ENCODE results near the gene TMEM235.

The TMEM235 gene

GRCh38 chr17:78197147-78197832 is 34.1 kb upstream of the TMEM235 start (continued):
- TF ChIP-seq, protein P1, sequence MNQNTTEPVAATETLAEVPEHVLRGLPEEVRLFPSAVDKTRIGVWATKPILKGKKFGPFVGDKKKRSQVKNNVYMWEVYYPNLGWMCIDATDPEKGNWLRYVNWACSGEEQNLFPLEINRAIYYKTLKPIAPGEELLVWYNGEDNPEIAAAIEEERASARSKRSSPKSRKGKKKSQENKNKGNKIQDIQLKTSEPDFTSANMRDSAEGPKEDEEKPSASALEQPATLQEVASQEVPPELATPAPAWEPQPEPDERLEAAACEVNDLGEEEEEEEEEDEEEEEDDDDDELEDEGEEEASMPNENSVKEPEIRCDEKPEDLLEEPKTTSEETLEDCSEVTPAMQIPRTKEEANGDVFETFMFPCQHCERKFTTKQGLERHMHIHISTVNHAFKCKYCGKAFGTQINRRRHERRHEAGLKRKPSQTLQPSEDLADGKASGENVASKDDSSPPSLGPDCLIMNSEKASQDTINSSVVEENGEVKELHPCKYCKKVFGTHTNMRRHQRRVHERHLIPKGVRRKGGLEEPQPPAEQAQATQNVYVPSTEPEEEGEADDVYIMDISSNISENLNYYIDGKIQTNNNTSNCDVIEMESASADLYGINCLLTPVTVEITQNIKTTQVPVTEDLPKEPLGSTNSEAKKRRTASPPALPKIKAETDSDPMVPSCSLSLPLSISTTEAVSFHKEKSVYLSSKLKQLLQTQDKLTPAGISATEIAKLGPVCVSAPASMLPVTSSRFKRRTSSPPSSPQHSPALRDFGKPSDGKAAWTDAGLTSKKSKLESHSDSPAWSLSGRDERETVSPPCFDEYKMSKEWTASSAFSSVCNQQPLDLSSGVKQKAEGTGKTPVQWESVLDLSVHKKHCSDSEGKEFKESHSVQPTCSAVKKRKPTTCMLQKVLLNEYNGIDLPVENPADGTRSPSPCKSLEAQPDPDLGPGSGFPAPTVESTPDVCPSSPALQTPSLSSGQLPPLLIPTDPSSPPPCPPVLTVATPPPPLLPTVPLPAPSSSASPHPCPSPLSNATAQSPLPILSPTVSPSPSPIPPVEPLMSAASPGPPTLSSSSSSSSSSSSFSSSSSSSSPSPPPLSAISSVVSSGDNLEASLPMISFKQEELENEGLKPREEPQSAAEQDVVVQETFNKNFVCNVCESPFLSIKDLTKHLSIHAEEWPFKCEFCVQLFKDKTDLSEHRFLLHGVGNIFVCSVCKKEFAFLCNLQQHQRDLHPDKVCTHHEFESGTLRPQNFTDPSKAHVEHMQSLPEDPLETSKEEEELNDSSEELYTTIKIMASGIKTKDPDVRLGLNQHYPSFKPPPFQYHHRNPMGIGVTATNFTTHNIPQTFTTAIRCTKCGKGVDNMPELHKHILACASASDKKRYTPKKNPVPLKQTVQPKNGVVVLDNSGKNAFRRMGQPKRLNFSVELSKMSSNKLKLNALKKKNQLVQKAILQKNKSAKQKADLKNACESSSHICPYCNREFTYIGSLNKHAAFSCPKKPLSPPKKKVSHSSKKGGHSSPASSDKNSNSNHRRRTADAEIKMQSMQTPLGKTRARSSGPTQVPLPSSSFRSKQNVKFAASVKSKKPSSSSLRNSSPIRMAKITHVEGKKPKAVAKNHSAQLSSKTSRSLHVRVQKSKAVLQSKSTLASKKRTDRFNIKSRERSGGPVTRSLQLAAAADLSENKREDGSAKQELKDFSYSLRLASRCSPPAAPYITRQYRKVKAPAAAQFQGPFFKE (tag by site-specific recombination; IDR thresholded peaks at IDR 0.05; ENCODE audit: borderline replicate concordance) = no peak
- no peak for TF ChIP-seq KLF10 (tag by site-specific recombination; IDR thresholded peaks at IDR 0.05)
- no peak for TF ChIP-seq ZNF837 (tag by site-specific recombination; IDR thresholded peaks at IDR 0.05)
- peak; percentile 87 for TF ChIP-seq ZNF341 (tag by site-specific recombination; IDR thresholded peaks at IDR 0.05; ENCODE audit: low read depth)
- TF ChIP-seq ZIC2 (tag by site-specific recombination; IDR thresholded peaks at IDR 0.05) = peak; percentile 93

DNA sequence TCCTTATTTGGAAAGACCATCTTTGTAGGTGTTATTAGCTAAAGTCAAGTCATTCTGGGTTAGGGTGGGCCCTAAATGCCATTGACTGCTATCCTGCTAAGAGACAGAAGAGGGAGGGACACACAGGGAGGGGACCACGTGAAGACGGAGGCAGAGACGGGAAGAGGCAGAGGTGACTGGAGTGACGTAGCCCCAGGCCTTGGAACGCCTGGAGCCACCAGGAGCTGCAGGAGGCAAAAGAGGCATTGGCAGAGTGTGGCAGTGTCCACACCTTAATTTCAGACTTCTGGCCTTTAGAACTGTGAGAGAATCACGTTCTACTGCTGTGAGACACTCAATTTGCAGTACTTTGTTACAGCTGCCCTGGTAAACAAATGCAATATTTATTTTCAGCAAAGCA is 31.0 kb upstream of the TMEM235 start:
- TF ChIP-seq WT1 (tag by site-specific recombination; IDR thresholded peaks at IDR 0.05) (no peak), ZNF341 (tag by site-specific recombination; IDR thresholded peaks at IDR 0.05; ENCODE audit: low read depth) (no peak), ZNF121 (tag by site-specific recombination; IDR thresholded peaks at IDR 0.05) (no peak), ZEB2 (tag by site-specific recombination; IDR thresholded peaks at IDR 0.05) (no peak), ZNF707 (tag by site-specific recombination; IDR thresholded peaks at IDR 0.05) (no peak), ZNF785 (tag by site-specific recombination; IDR thresholded peaks at IDR 0.05) (no peak), ZFP37 (tag by site-specific recombination; IDR thresholded peaks at IDR 0.05) (no peak), ZNF416 (tag by site-specific recombination; IDR thresholded peaks at IDR 0.05) (no peak), ZNF626 (tag by site-specific recombination; IDR thresholded peaks at IDR 0.05) (no peak), ZNF654 (tag by site-specific recombination; IDR thresholded peaks at IDR 0.05; ENCODE audit: low read depth) (no peak), TRIM28 (IDR thresholded peaks at IDR 0.05; ENCODE audit: borderline replicate concordance, low read length) (no peak), ZNF449 (tag by site-specific recombination; IDR thresholded peaks at IDR 0.05) (no peak)
- H3K27ac ChIP-seq (ENCODE audit: extremely low read depth, low read depth, low read length) = no peak overlapping the region
- CTCF ChIA-PET = interaction anchor here (1.4 to 2.1 kb wide), 3 partner anchors 11 to 24 kb away, joined by 3 to 9 read pairs (median 3); partner anchors contain the start of gene TK1
- H3K4me3 ChIP-seq (ENCODE audit: low read depth, low read length) = no peak overlapping the region
- no peaks in the 10 kb centered on the region for H3K4me1 ChIP-seq (ENCODE audit: control insufficient read depth, insufficient read depth, low read length)
- no peaks in the 10 kb centered on the region for H3K9me3 ChIP-seq (ENCODE audit: control insufficient read depth, insufficient read depth, low read depth, low read length)
- H3K36me3 ChIP-seq (ENCODE audit: control insufficient read depth in 2 of 2, insufficient read depth in 1 of 2, low read length in 2 of 2) = peaks cover 21 to 55% of the 10 kb centered on the region in 2 experiments
- POLR2A ChIA-PET = interaction anchor here (2.2 kb wide), 1 partner anchor 13 kb away, joined by 8 read pairs; the partner anchor contains the start of genes AFMID and TK1

DNA sequence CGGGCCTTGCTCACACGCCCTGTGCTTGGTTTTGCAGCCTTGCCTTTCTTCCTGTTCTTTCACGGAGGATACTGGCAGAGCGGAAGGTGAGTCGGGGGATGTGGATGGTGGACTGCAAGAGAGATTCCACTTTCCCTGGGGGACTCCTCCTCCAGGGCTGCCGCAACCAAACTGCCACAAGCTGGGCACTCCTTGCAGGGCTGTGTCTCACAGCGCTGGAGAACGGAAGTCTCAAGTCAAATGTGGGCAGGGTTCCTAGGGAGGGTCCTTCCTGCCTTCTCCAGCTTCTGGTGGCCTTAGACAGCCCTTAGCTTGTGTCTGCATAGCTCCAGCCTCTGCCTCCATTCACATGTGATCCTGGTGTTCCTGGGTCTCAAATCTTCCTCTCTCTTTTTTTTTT is 28.8 kb upstream of the TMEM235 start:
- no peaks in the 10 kb centered on the region for H3K9me3 ChIP-seq (ENCODE audit: control insufficient read depth, insufficient read depth, low read depth, low read length)

More for the DNA sequence above, 28.8 kb upstream of the TMEM235 start:
- peaks cover 10 to 48% of the 10 kb centered on the region in 2 experiments; a peak in 2 of 3 replicates for H3K36me3 ChIP-seq (ENCODE audit: control insufficient read depth in 2 of 2, insufficient read depth in 1 of 2, low read length in 2 of 2)
- POLR2A ChIA-PET = interaction anchor here (0.9 to 1.3 kb wide), 3 partner anchors 10 to 30 kb away, joined by 3 to 5 read pairs (median 3); partner anchors contain the start of genes AFMID and TK1
- H3K4me3 ChIP-seq (ENCODE audit: low read depth, low read length) = no peak overlapping the region
- H3K27ac ChIP-seq (ENCODE audit: extremely low read depth, low read depth, low read length) = no peak overlapping the region
- H3K4me1 ChIP-seq (ENCODE audit: control insufficient read depth, insufficient read depth, low read length) = no peaks in the 10 kb centered on the region
- CTCF ChIA-PET = interaction anchor here (0.6 to 1.4 kb wide), 2 partner anchors 15 to 29 kb away, joined by 3 to 4 read pairs; partner anchors contain the start of gene AFMID
- TF ChIP-seq ZNF155 (tag by site-specific recombination; IDR thresholded peaks at IDR 0.05) (no peak), GLI2 (tag by site-specific recombination; IDR thresholded peaks at IDR 0.05; ENCODE audit: borderline replicate concordance, low read depth) (no peak), ZNF585B (tag by site-specific recombination; IDR thresholded peaks at IDR 0.05) (no peak), PATZ1 (tag by site-specific recombination; IDR thresholded peaks at IDR 0.05) (no peak)
- TF ChIP-seq, protein P2, sequence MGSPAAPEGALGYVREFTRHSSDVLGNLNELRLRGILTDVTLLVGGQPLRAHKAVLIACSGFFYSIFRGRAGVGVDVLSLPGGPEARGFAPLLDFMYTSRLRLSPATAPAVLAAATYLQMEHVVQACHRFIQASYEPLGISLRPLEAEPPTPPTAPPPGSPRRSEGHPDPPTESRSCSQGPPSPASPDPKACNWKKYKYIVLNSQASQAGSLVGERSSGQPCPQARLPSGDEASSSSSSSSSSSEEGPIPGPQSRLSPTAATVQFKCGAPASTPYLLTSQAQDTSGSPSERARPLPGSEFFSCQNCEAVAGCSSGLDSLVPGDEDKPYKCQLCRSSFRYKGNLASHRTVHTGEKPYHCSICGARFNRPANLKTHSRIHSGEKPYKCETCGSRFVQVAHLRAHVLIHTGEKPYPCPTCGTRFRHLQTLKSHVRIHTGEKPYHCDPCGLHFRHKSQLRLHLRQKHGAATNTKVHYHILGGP (tag by site-specific recombination; IDR thresholded peaks at IDR 0.05) = no peak

Data from HEK293 (cell line).